Measurements from ENCODE around the gene ROBO1.

Gene ROBO1

DNA sequence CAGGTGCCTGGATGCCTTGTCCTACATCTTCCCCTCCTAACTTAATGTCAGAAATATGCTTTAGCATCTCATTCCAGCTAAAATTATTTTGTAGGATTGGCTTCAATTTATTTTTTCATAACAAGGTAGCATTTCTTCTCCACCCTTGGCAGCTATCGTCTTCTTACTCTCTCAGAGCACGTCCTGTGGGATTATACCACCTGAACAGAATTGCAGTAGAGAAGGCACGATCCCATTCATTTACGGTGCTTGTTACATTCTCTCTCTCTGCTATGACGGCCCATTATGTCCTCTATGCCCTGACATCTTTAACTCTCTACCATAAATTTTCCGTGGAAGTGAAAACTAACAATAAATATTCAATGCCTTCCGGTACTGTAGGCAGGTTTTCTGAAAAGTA is 103.3 kb downstream of the ROBO1 start:
- DNase-seq, result no peak

DNA sequence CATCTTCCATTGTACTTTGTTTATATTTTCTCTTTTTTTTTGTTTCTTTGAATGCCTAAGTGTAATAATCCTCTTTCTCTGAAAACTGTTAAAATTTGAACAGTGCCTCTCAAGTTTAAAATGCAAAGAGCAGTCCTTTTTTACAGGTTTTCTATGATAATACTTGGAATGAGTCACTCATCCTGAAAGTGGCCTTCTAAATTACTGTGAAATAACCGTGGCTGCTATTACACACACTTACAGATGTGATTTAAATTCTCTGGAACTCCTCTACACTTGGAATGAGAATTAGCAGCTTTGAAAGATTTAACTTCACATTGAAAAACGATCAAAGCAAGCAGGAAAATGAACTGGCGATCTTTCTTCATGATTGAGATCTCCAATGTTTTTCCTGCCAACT is 105.9 kb downstream of the ROBO1 start:
- DNase-seq, result no peak

DNA sequence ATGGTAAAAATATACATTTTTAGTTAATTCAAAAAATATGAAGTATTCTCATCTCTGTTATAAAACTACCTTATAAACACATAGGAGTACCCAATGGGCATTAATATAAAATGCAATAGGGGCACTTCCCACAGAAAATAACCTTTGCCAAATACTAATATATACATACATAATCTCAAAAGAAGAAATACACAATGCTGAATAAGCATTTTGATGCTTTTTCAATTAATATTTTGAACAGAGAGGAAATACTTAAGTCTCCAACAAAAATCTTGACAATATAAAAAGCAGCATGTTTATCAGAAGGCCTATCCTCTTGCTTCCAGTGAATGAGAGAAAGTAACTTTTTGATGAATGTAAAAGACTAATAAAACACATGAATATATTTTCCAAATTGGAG is 110.7 kb downstream of the ROBO1 start:
- DNase-seq, result no peak

DNA sequence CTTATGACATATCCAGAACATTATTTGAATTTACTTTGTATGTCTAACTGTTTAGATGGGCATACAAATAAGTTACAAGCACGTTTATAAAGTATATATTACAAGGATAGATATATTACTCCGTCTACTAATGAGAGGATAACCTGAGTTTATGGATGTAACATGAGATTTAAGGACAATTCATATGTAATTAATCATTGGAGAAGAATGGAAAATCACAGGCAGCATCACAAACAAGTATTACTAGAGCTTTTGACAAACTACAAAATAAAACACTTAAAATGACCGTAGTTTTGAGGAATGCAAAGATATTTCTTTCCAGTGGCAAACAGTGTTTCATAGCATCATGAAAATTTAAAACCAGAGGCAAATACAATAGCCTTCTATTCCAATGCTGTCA is 113.8 kb downstream of the ROBO1 start:
- no peak for DNase-seq

DNA sequence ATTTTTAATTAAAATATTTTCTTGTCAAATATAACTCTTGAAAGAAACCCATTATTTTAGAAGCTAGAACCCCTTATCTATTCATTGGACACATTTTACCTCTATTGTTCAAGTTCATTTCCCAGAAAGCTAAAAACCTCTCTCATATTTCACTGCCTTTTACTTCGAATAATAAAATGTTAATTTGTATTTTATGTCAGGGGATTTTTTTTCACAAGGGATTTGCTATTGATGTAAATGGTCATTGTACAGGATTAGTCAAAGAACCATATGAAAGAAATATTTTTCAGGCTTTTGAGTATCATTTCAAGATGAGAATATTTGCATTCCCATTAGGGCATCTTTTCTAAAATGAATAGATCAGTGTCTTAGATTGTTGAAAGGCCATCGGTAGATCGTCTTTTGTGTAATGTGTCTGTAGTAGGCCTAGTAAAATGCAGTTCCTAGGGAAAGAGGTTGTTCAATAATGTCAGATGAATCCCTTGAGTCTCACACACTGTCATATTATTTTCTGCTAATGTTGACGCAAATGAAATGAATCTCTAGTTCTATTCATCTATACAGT is 114.5 kb downstream of the ROBO1 start:
- no peak for DNase-seq

DNA sequence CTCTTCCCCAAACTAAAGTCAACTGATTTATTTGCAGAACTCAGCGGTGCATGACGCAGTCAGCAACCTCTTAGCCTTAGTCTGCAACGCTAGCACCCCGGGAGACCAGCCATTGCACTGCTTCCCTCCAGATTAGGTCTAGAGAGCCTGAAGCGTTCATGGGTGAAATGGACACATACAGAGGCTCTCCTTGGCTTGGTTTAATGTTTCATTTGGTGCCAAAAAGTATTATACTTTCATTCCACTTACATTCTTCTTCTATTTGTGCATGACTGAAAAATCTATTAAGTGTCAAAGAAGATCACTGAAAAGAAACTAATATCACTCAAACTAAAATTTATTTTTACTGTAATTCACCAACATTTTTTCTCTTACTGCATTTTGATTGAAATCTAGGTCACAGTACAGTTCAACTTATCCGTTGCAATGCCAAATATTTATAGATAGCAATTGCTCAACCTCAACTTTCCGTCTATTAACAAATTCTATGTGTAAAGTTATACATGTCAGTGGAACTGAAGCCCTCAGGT is 116.2 kb downstream of the ROBO1 start:
- DNase-seq, result no peak

DNA sequence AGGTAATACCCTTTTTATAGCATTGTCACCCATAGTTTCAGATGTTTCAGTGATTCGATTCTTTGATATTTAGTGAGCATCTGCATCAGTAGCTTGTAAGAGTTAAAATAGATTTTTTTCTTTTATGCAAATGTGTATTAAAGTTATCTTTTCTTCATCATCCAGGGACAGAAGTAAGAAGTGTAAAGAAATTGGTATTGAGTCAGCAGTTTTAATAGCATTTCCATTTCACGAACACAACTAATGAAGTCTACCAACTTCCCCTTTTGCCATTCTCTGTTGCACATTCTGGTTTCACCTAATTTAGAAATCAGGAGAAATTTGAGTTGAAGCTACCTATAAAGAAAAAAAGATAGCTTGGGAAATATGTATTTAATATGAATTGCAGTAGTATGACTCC is 127.9 kb downstream of the ROBO1 start:
- no peak for DNase-seq

DNA sequence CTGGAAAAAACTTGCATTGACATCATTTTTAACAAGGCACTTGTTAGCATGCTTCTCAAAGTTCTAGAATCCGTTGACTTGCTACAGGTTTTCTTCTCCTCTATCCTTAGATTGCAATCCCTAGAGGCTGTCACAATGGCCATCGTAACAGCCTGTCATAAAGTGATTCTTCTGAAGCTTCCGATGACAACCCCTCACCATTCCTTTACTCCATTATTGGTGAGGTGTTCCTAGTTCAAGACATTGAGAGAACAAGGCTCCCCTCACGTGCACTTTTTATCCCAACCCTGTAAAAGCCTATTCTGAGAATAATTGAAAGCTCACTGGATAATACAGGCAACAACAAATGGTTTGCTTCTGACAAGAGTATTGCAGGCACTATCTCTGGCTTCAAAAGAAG is 131.4 kb downstream of the ROBO1 start:
- no peak for DNase-seq

DNA sequence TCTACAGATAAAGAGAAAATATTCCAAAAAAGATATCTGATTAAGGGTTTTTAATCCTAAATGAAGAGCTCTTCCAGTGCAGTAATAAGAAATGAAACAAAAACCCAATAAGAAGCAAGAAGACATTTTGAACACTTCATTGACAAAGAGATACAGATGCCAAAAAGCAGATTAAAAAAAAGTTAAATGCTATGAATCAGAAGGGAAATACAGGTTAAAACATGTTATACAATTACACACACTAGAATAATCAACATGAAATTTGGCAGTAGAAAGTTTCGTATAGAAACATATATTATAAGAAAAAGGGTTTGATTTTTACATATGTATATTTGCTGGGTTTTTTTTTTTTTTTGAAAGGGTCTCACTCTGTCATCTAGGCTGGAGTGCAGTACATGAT is 135.0 kb downstream of the ROBO1 start:
- DNase-seq, result no peak

DNA sequence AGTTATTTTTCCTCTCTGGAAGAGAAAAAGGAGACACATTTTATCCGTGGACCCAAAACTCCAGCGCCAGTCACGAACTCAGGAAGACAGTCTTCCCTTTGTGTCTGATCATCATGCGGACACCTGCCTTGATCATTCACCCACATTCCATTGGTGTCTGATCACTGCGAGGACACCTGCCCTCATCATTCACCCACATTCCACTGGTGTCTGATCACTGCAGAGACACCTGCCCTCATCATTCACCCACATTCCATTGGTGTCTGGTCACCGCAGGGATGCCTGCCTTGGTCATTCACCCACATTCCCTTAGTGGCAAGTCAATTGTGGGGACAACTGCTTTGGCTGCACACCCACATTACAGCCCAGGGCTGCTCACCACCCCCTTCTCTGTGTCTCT is 148.9 kb downstream of the ROBO1 start:
- DNase-seq, result no peak

DNA sequence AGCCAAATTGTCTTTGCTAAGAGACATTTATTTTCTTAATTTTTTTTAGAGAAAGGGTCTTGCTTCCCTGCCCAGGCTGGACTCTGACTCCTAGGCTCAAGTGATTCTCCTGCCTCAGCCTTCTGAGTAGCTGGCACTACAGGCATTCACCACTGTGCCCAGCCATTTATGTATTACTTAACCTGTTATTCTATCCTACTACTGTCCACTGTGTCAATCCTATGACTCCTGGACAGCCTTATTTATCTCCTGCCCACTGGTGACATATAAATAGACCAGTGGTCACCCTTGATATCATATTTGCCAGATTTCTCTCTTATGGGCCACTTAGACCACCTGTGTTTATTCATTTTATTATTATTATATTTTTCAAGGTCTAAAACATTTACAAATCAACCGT is 161.4 kb downstream of the ROBO1 start:
- DNase-seq, result no peak

DNA sequence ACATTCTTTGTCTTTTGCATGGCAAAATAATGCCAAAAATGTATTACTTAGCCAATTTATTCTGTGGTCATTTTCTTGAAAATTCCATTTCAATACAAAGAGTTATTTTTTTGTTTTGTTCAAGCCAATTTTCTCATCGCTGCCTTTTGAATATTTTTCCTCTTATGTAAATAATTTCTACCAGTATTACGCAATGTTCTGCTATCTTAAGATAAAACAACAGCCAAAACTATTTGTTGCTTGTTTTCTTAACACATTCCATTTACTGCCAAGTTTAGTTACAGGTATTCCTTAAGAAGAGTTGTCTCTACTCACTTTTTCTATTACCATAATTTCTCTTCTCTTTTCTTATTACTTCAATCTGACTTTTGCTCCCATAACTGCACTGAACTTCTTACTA is 163.1 kb downstream of the ROBO1 start:
- DNase-seq, result no peak

DNA sequence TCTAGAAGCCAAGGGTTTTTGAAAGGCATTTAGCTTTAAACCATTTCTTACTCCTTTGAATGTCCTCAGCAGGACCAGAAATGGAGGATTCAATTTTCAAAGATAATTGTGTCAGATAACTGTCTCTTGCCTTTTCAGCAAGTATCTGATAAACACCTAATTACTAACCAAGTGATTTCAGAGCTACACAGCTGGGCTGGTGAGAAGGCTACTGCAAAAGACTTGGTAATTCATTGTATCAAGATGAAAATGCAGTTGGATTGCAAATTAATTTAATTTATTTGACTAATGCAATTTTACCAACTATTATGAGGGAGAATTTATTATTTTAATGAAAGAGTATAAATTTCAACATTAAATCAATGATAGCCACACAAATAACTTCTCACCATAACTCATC is 165.4 kb downstream of the ROBO1 start:
- no peak for DNase-seq

DNA sequence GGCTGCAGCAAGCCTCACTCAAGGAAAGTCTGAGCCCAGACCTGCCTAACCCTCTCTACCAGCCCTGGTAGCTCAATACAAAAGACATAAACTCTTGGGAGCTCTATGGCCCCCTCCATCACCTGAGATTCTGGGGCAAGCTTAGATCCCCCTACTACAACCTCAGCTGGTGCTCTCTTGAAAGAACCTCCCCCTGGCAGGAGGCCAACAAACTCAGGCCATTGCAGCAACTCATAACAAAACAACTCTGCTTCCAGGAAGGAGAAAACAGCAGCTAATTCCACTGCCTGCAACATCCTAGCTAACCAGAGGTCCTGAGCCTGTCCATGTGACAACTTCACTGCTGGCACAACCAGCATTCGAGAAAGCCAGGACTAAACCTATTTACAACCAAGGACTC is 169.2 kb downstream of the ROBO1 start:
- no peak for DNase-seq

DNA sequence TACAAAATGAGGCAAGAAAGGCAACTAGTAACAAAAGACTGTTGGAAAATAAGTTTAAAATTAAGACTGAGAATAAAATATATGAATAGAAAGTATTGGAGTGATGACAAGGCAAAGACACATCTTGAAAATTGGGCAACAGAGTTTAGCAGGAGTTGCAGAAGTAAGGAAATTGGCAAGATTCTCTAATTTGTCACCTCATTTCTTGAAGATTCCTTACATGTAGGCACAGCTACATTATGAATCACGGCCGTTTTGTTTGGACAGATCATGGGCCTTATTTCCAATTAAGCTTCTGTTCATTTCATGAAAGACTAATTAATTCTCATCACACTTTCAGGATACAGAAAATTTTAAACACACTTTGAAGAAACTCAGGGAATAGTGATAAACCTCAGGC is 170.1 kb downstream of the ROBO1 start:
- no peak for DNase-seq

DNA sequence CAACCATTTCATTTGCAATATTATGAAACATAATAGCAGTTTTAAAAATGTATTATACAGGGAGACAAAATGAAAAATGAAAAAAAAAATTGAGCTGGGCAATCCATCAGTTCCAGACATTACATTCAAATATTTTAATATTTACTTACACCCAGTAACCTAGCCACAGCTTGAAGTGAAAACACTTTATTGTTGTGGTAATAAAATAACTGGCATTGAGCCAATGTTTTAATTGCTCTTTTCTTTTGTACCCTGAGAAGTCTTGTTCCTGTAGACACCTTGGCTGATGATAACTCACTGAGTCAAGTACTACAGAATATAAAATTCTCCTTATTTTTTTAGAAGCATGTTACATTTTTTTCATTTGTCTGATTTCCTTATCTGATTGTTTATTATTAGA is 180.6 kb downstream of the ROBO1 start:
- DNase-seq, result no peak

DNA sequence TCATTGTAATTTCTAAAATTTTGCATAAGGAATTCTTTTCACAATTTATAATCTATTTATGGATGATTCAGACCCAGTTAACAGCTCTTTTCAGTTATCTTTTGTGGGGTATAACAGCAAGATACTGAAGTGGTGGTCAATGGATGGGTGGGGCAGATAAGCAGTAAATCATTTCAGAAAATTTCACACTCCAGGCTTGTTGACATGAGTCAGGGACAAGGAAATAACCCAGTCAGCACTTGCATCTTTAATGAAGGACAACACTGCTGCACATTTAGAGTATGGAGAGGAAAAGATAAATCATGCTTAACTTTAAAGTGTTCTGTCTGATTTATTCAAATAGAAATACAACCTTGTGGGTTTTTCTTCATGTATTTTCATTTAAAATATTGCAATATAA is 181.6 kb downstream of the ROBO1 start:
- no peak for DNase-seq

DNA sequence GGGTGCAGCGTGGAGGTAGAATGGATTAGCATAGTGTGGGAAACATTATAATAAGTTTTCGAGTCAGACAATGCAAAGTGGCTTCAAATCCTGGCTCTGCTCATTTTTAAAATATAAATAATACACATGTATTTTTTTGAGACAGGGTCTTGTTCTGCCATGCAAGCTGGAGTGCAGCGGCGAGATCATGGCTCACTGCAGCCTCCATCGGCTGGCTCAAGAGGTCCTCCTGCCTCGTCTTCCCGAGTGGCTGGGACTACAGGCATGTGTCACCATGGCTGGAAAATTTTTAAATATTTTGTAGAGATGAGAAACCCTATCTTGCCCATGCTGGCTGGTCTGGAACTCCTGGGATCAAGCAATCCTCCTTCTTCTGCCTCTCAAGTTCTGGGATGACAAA is 194.9 kb downstream of the ROBO1 start:
- DNase-seq, result no peak

DNA sequence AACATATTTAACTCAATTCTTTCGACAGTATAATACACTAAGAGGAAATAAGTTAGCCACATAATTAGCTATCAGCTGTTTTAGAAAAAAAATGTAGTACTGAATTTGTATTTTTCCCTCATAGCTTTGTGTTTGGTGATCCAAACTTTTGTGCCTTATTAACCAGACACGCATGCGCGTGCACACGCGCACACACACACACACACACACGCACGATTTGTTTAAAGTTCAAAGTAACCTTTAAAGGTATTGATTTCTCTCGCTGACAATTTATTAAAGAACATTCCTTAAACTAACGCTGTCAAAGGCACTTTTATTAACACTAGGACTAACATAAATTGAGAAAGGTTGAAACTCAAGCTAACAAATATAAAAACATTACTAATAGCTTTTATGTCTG is 198.9 kb downstream of the ROBO1 start:
- DNase-seq, result no peak

DNA sequence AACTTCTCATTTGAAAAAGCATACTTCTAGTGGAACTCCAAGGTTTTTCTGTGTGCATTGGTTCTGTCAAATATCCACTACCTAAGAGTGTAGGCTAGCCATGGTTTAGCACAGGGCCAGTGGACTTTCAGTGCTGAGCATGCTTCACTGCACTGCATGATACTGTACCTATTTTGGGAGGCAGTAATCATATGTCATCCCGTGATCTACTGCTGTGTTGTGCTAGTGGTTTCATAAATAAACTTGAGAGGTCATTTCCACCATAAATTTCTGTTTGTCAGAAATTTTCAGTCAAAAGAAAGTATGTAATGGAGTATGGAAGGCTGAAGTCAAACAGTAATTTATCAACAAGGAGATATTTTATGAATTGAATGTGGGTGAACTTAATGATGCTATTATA is 203.6 kb downstream of the ROBO1 start:
- no peak for DNase-seq

DNA sequence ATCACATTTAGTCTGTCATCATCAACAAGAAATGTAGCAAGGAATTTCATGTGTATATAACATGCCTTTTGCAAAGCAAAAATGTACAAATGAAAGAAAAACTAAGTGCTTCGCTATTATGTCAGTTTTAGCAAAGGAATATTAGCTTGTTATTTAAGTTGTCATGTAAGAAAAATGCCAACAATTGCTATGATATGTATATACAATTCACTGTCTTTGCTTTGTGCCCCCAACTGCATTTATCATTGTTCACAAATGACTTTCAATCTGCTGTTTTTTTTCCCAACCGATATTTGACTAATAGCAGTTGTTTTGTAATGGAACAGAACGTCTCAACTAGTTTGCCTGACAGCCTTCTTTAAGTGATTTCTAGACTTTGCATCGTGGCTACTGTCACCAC is 207.1 kb downstream of the ROBO1 start:
- DNase-seq, result no peak

DNA sequence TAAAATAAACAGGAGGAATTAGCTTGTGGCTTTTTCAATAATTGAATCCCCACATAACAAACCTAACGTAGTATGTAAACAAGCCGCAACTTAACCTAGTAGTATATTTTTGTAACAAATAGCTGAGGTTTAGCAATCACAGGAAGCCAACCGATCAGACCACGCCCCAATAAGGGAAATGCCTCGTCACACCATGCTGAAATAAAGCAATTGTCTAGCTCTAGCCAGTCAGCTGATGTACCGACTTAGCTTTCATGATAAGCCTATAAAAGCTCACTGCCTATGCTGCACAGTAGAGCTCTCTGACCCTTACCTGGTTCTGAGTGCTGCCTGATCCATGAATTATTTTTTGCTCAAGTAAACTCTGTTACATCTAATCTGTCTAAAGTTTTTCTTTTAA is 208.9 kb downstream of the ROBO1 start:
- no peak for DNase-seq

DNA sequence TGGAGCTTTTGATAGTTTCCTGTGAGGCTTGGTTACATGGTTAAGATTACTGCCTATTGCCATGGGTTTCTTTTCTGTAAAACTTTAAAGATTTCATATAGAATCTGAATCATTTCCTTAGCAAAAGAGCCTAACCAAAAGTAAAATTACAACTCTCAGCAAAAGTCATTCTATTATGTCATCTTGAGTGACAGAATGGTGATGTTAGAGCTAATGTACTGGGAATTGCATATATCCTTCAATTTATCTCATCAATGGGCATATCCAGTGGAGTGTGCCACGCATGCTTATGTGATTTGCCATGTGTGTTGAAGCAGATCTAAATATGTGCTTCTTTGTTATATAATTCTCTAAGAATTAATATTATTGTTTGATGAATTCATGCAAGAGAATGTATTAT is 212.1 kb downstream of the ROBO1 start:
- no peak for DNase-seq

DNA sequence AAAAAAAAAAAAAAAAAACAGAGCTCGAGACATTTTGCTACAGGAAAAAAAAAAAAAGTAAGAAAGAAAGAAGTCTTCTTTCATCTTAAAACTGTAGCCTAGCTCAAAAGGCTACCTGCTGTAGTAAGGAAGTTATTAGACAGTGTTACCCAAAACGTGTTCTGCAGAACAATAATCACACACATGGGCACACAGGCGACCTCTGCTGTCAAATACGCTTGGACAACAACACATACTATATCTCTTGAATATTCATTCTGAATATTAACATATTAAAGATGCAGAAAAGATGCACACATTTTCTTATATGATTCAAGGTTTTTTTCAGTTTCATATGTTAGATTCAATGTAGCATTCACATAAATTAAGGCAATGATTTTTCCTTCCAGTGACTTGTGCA is 215.8 kb downstream of the ROBO1 start:
- DNase-seq, result no peak

DNA sequence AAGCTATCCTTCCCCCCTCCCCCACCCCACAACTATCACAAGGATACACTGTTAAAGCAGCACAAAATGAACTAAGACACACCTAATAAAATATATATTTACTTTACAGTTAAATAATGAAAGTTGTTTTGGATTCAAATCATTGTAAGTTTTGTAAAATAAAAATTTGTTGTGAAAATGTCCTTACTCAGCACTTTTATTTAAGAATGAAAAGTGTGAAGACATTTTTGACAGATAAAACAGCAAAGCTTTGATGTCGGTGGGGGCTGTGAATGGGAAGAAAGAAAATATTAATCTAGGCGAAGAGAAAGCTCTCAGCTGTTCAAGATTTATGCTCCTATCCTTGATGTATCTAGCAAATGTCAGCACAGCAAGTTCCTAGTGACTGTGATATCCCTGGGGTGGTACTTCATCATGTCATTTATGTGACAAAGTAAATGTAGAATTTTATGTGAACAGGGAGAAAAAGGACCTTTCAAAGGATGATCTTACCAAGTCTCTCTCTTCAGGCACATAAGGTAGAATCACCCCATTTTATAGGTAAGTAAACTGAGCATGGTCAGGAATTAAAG is 216.4 kb downstream of the ROBO1 start:
- DNase-seq, result no peak
